GM13977 (cell line): Measurements from ENCODE around the gene KCP.

Source experiments
- DNase-seq: peaks from one replicate; pipeline ENCODE4 v3.0.0; 2012; ENCODE audit warnings: low spot score
- in situ Hi-C: fragments of 300-500 bp; cut with MboI; formaldehyde crosslinking; loops from one replicate; pipeline ENCODE4 v1.12.0; 2022; ENCODE audit warnings: low sequenced_read_pairs, low pct_unique_long_range_greater_than_20kb, mixed read lengths, inconsistent platforms; ENCODE audit not compliant: unreplicated experiment
- TF ChIP-seq, protein P1 (sequence below): IDR thresholded peaks from 2 replicates; pipeline ENCODE4 v1.5.1; 2012; ENCODE audit warnings: mild to moderate bottlenecking, control low read depth; ENCODE audit not compliant: insufficient read depth; ENCODE audit errors: extremely low read depth, missing control alignments

The KCP gene

DNA sequence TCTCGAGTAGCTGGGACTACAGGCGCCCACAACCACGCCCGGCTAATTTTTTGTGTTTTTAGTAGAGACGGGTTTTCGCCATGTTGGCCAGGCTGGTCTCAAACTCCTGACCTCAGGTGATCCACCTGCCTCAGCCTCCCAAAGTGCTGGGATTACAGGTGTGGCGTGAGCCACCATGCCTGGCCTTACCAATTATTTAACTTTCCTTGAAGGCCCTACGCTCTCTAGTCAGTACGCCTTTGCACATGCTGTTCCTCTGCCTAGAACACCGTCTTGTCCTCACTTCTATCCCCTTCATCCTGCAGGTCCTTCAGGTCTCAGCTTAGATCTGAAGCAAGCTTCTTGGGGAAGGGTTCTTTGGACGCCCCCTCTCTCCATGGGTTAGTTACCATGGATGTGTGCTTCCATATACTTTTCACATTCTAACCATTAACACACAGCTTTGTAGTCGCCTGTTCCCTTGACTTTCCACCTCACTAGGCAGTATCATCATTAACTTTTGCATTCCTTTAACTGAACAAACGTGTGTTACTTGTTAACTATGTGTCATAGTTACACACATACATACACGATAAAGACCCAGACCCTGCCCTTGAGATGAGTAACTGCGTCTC lies 48.4 kb downstream of the KCP start:
- DNase-seq = no peak
- TF ChIP-seq, protein P1, sequence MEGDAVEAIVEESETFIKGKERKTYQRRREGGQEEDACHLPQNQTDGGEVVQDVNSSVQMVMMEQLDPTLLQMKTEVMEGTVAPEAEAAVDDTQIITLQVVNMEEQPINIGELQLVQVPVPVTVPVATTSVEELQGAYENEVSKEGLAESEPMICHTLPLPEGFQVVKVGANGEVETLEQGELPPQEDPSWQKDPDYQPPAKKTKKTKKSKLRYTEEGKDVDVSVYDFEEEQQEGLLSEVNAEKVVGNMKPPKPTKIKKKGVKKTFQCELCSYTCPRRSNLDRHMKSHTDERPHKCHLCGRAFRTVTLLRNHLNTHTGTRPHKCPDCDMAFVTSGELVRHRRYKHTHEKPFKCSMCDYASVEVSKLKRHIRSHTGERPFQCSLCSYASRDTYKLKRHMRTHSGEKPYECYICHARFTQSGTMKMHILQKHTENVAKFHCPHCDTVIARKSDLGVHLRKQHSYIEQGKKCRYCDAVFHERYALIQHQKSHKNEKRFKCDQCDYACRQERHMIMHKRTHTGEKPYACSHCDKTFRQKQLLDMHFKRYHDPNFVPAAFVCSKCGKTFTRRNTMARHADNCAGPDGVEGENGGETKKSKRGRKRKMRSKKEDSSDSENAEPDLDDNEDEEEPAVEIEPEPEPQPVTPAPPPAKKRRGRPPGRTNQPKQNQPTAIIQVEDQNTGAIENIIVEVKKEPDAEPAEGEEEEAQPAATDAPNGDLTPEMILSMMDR = no peak
- in situ Hi-C loops = no loop called here

DNA sequence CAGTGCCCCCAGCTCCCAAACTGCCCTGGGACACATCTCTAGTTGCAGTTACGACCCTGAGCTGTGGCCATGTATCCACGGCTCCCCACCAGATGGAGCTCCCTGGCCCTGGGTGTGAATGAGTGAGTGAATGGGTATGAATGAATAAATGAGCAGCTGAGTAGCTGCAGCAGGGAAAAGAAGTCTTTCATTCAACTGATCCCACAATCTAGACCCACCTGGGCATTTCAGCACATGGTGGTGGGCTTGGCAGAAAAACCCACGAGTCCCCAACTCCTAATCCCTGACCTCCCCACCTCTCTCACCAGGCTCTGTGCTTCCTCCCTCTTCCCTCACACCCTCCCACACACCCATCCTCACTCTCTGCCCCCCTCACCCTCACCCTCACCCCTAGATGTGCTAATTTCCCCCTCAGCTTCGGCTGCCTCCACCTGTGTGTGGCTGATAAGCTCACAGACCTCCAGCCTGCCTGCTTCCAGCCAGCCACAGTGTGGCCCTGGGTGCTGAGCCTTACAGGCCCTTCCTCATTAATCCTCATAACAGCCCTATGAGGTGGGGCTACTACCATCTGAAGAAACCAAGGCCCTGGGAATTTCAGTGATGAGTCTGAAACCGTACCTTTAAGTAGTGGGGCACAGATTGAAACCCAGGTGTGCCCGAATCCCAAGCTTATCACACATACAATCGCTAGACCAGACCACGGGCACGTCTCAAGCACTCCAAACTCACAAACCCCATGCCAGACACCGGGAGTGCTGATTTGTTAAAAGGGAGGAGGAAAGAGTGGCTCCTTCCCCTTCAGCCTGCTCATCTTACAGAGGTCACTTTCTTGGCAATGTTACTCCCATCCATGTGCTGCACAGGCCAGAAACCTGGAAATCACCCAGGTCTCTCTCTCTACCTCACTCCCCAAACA lies 50.1 kb downstream of the KCP start:
- TF ChIP-seq, protein P1 = no peak
- in situ Hi-C loops = no loop called here
- no peak for DNase-seq

DNA sequence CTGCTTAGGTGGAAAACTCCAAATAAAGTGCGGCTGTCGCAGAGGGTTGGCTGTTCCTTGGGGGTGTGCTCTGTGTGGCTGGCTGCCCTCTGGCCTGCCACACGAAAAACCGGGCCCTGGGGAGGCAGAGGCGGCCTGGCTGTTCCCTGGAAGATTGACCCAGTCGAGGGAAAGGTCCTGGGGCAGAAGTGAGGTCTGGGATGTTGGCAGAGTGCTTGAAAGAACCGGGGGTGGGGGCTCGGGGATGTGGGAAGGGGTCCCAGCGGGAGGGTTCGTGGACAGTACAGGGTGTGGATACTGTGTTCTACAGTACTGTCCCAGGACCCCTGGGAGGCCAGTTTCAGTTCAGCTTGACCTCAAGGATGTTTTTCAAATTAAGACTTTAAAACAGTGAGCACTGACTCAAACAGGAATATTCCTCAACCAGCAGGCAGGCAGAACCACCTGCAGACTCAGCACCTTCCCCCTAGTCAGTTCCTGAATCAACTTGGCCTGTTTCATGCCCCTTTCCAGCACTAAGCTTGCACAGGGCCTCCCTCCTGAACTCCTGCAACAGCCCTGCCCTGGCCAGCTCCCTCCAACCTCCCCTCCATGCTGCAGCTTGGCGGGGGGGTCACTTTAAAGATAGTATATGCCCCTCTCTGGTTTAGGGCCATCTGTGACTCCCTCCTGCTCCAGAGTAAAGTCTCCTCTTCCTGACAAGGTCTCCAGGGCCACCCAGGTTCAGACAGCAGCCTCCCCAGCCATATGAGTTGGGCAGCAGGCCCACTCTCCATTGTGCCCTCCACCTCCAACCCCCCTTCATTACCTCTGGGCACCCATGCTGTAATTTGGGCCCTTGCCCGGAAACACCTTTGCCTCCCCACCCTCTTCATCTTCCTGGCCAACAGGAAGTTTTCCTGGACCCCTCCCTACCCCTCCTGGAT lies 51.0 kb downstream of the KCP start:
- TF ChIP-seq, protein P1 = no peak
- no peak for DNase-seq
- in situ Hi-C loops = no loop called here

DNA sequence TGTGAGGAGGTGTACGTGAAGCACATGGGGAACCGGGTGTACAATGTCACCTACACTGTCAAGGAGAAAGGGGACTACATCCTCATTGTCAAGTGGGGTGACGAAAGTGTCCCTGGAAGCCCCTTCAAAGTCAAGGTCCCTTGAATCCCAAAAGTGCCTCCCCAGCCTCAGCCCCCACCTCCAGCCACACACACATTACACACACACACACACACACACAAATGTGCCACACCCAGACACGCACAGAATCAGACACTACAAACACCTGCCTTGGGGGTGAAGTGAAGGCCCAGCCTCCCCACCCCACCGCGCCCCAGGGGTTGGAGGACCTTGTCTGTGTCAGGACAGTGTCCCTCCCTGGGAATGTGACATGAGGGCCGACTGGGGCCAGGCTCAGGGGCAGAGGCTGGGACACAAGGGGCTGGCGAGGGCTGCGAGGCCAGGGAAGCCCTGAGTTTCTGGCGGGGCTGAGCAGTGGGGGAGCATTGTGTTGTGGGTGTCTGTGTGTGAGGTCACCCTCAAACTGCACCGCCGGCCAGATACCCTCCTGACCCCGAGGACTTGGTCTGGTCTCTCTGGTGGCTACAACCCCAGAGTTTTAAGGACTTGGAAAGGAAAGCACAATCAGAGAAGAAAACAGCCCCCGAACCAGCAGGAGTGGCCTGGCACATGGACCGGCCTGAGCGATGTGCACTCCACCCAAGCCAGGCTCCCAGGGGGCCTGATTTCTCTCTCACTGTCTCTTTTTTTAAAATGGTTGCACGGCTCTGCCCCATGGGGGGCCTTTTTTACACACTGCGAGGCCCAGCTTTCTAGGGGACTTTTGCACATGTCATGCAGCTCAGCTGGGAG lies 51.9 kb downstream of the KCP start:
- no peak for DNase-seq
- TF ChIP-seq, protein P1 = no peak
- in situ Hi-C loops = no loop called here

DNA sequence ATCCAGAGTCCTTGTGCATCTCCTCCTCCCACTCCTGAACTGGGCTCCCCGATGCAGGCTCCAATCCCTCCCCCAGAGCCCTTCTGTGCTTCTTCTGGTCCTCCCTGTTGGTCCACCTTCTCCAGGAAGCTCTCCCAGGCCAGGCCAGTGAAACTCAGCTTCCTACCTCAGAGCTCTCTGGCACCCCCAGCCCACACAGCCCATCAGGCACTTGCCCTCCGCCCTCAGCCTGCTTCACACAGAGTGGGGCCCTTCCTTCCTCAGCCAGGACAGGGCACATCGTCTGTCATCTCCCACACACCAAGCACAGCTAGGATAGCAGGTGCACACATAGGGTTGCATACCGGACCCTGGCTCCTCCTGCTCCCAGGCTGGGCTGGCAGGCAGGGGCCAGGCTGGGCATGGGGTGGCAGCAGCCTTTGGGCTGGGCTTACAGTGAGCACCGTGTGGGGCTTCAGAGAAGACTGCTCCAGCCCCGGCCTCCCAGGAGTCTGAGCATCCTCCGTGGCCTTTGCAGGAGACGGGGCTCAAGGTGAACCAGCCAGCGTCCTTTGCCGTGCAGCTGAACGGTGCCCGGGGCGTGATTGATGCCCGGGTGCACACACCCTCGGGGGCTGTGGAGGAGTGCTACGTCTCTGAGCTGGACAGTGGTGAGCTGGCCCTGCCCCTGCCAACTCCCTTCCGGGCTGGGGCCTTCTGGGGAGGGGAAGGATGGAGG lies 54.3 kb downstream of the KCP start:
- in situ Hi-C loops = no loop called here
- DNase-seq = no peak
- TF ChIP-seq, protein P1 = no peak
